Sigmoid colon (tissue), 4 donors: Measurements from ENCODE around the gene FAM241B.

Experiments
- EP300 ChIP-seq, 4 donors: sonication (generic); formaldehyde crosslinking; IDR thresholded peaks; one replicate each; pipeline ENCODE4 v1.6.1; 2017; ENCODE audit warnings: antibody characterized with exemption in 4 of 4
- POLR2AphosphoS5 ChIP-seq, 4 donors: sonication (generic); formaldehyde crosslinking; IDR thresholded peaks; one replicate each; pipeline ENCODE4 v1.6.1; 2017; ENCODE audit warnings: antibody characterized with exemption in 4 of 4

- TF ChIP-seq POLR2AphosphoS5 (IDR thresholded peaks at IDR 0.05) (no peak), EP300 (IDR thresholded peaks at IDR 0.05) (no peak)
These were observed 1.5 kb downstream of the FAM241B start for GRCh38 chr10:69631566-69631965.
